Left ventricle myocardium inferior (tissue), 1 donor: ENCODE results near the gene CHAF1B. TPM values are rescaled to one million over a fixed set of nuclear protein-coding genes. Genes with fewer than 3 reads are reported as not detected.

Source experiments
- DNase-seq: peaks from one replicate; pipeline ENCODE4 v3.0.0-alpha.2; 2020
- H3K27ac ChIP-seq: fragments of 200-600 bp; replicated peaks from 2 replicates; pipeline ENCODE4 v1.8.0; 2021
- H3K27me3 ChIP-seq: fragments of 200-600 bp; 2 replicates; pipeline ENCODE4 v1.8.0; 2021; ENCODE audit warnings: low read depth
- H3K36me3 ChIP-seq: fragments of 200-600 bp; 2 replicates; pipeline ENCODE4 v1.8.0; 2021
- H3K4me1 ChIP-seq: fragments of 200-600 bp; 2 replicates; pipeline ENCODE4 v1.8.0; 2021
- H3K4me3 ChIP-seq: fragments of 200-600 bp; 2 replicates; pipeline ENCODE4 v1.8.0; 2021; ENCODE audit warnings: mild to moderate bottlenecking, moderate library complexity
- H3K9me3 ChIP-seq: fragments of 200-600 bp; replicated peaks from 2 replicates; pipeline ENCODE4 v1.8.0; 2021
- intact Hi-C: fragments of 100-400 bp; cut with micrococcal nuclease; formaldehyde crosslinking; loops from one replicate; pipeline ENCODE4 v1.11.0; 2022
- total RNA-seq: library from RNA; stranded (reverse); fragmentation: NEBNext Ultra II Directional; extraction: Animal tissue kit (Norgen Biotek cat#: 25700); gene quantifications from one replicate; pipeline ENCODE4 v1.2.1, GENCODE V29; 2021
- TF ChIP-seq, protein P1 (sequence below): fragments of 200-600 bp; IDR thresholded peaks from 2 replicates; pipeline ENCODE4 v1.8.0; 2021; ENCODE audit warnings: antibody characterized with exemption, mild to moderate bottlenecking, borderline replicate concordance
- donor health status: DM: no; HTN: yes; CAD: no; lungs with severe emphysema.

Gene CHAF1B
- total RNA-seq, 1 donor from 2014 or later = 0.38 TPM

DNA sequence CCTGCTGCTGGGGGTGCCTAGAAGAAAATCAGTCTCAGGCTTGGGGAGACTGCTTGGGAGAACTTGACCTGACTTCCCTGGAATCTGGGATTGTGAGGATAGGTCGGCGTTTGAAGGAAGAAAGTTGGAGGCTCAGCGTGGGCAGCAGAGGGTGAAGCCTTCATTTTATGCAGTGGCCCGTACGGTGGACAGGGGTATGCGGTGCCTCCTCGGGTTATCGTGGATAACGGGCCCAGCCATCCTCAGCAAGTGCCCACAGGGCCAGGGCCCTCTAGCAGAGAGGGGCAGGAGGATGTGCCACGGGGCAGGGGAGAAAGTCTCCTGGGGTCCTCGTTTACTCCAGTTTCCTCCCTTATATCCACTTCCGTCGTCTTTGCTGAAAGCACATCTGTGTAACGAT, 34.0 kb downstream of the CHAF1B start:
- TF ChIP-seq, protein P1, sequence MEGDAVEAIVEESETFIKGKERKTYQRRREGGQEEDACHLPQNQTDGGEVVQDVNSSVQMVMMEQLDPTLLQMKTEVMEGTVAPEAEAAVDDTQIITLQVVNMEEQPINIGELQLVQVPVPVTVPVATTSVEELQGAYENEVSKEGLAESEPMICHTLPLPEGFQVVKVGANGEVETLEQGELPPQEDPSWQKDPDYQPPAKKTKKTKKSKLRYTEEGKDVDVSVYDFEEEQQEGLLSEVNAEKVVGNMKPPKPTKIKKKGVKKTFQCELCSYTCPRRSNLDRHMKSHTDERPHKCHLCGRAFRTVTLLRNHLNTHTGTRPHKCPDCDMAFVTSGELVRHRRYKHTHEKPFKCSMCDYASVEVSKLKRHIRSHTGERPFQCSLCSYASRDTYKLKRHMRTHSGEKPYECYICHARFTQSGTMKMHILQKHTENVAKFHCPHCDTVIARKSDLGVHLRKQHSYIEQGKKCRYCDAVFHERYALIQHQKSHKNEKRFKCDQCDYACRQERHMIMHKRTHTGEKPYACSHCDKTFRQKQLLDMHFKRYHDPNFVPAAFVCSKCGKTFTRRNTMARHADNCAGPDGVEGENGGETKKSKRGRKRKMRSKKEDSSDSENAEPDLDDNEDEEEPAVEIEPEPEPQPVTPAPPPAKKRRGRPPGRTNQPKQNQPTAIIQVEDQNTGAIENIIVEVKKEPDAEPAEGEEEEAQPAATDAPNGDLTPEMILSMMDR = no peak
- Histone ChIP-seq H3K4me3 (no peak overlapping the region), H3K27ac (no peak overlapping the region), H3K9me3 (no peaks in the 10 kb centered on the region), H3K27me3 (no peaks in the 10 kb centered on the region), H3K36me3 (peaks cover 5% of the 10 kb centered on the region), H3K4me1 (peaks cover 17% of the 10 kb centered on the region)
- no peak for DNase-seq
- intact Hi-C loops = no loop called here

DNA sequence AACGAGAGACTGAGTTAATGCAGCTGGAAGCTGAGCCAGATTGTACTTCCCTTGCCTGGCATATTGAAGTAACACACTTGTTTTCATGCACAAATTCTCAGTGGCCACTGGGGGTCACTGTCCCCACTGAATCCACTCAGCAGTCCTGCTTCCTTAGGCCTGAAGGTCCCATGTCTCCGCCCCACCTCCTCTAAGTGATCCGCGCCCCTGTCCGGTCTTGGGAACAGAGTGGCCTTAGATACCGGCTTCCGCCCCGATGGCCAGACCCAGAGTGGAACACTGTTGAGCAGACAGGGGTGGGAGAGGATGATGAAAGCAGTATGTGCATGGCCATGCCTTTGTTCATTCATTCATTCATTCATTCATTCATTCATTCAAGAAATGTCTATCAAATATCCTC, 34.8 kb downstream of the CHAF1B start:
- peak; percentile 82 for DNase-seq
- Histone ChIP-seq H3K27ac (no peak overlapping the region), H3K27me3 (no peaks in the 10 kb centered on the region), H3K4me1 (peaks cover 17% of the 10 kb centered on the region), H3K36me3 (peaks cover 5% of the 10 kb centered on the region), H3K9me3 (no peaks in the 10 kb centered on the region), H3K4me3 (no peak overlapping the region)
- TF ChIP-seq, protein P1 = peak; percentile 88
- intact Hi-C loops = no loop called here

DNA sequence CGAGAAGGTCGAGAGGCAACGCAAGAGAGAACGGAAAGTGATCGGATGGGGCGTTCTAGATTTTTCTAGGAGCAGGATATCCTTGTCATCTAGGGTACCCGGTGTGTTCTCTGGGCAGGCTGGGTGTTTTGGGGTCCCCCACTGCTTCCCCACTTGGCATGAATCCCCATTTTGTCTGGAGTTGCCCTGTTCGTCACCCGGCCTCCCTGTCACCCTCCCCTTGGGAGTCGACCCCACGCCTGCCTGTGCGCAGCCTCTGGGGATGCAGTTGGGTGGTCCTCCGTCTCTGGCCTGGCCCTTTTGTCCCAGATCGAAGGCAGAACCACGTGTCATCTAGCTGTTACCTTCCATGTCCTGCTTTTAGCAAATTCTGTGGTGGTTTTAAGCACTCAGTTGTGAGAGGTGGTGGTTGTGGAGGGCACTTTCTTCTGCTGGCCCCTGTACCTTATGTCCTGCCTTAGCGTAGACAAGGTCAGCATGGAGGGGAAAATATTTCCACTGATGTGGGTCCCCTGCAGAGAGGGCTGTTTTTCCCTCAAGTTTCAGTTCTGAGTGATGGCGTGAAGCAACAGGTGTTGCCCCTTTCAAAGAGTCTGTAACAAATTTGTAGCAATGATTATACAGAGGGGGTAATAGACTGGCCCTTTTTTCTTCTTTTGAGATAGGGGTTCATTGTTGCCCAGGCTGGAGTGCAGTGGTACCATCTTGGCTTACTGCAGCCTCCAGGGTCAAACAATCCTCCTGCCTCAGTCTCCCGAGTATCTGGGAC, 35.6 kb downstream of the CHAF1B start:
- no peaks in the 10 kb centered on the region for H3K9me3 ChIP-seq
- no peak overlapping the region for H3K4me3 ChIP-seq
- H3K4me1 ChIP-seq = peaks cover 17% of the 10 kb centered on the region
- no peak overlapping the region for H3K27ac ChIP-seq
- DNase-seq = no peak
- TF ChIP-seq, protein P1 = no peak
- H3K36me3 ChIP-seq = peaks cover 5% of the 10 kb centered on the region
- intact Hi-C loops = no loop called here
- H3K27me3 ChIP-seq = no peaks in the 10 kb centered on the region

DNA sequence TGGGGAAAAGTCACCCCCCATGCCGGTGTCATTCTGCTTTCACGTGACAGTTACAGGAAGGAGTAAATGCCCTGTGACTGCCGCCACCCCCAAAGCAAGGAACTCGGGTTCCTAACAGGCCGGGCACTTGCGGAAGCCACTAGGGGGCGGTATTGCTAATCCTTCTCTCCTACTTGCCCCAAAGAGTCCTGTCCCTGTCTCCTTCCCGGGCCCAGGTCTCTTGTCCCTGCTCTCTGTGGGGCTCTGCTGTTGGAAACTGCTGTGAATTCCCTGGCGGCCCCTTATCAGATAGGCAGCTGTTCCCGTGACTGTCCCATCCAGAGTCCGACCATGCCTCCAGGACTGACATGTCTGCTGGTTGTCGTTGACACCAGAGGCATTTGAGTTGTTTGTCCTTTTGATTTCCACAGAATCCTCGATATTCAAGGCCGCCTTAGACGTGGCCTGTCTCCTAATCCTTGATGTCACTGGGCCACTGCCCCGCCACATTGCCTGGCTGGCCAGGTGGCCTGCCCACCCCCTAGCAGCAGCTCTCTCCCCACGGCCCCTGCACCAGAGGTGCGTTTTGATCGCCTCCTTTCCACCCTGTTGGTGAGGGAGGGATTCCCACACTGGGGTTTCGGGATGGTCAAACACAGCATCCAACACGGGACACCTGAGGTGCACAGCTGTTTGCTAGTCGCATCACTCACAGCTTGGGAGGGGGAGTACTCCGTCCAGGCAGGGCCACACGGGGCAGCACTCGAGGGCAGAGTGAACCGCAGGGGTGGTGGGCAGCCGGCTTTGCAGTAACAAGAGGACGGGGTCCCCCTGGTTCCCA, 37.3 kb downstream of the CHAF1B start:
- DNase-seq = peak; percentile 37
- Histone ChIP-seq H3K36me3 (no peaks in the 10 kb centered on the region), H3K9me3 (no peaks in the 10 kb centered on the region), H3K27me3 (no peaks in the 10 kb centered on the region), H3K4me3 (no peak overlapping the region), H3K4me1 (peaks cover 17% of the 10 kb centered on the region), H3K27ac (no peak overlapping the region)
- intact Hi-C loops = no loop called here
- TF ChIP-seq, protein P1 = peak; percentile 70

DNA sequence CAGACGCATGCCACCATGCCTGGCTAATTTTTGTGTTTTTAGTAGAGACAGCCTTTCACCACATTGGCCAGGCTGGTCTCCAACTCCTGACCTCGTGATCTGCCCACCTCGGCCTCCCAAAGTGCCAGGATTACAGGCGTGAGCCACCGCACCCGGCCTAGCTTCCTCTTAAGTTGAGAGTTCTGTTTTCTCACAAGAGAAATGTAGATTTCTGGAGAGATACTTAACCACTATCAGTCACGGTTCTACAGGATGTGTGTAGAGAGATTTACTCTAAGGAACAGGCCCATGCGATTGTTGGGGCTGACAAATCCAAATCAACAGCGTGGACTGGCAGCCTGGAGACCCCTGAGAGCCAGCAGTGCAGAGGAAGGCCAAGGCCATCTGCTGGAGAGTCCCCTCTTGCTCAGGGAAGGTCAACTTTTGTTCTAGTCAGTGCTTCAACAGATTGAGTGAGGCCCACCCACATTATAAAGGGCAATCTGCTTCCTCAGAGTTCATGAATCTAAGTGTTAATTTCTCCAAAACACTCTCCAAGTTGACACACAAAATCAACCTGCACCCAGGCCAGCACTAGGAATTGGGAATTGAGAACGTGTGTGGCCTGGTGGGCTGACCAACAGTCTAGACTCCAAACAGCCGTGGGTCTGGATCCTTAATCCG, 38.7 kb downstream of the CHAF1B start:
- no peak overlapping the region for H3K4me3 ChIP-seq

More for the DNA sequence above, 38.7 kb downstream of the CHAF1B start:
- no peak for DNase-seq
- Histone ChIP-seq H3K27me3 (no peaks in the 10 kb centered on the region), H3K9me3 (no peaks in the 10 kb centered on the region), H3K36me3 (no peaks in the 10 kb centered on the region), H3K4me1 (peaks cover 17% of the 10 kb centered on the region), H3K27ac (no peak overlapping the region)
- intact Hi-C loops = no loop called here
- TF ChIP-seq, protein P1 = no peak
